A673 (cell line): ENCODE results near the gene RPF1.

Experiments
- CTCF ChIP-seq: fragments of 300-800, 200-600 bp; sonication (generic); conservative IDR thresholded peaks from 2 replicates; pipeline ENCODE4 v1.5.1; 2017; ENCODE audit warnings: low read depth, mild to moderate bottlenecking, antibody characterized with exemption, low read length, moderate library complexity, mixed read lengths
- EZH2 ChIP-seq: fragments of 200-600 bp; sonication (generic); IDR thresholded peaks from 2 replicates; pipeline ENCODE4 v1.6.1; 2017; ENCODE audit warnings: borderline replicate concordance, low read depth, mild to moderate bottlenecking, mixed read lengths, antibody characterized with exemption, low read length; ENCODE audit not compliant: poor library complexity, severe bottlenecking

GRCh38 chr1:84430546-84430945 is 48.5 kb upstream of the RPF1 start:
- TF ChIP-seq CTCF: no peak
- TF ChIP-seq EZH2: no peak
